ENCODE results near the gene CFP. TPM values are rescaled to one million over a fixed set of nuclear protein-coding genes. Genes with fewer than 3 reads are reported as not detected.
"Not testable (repeated sequence)": the region's sequence is repeated elsewhere in the genome, so short reads cannot be mapped to it uniquely, and the experiment has no call there.

The CFP gene
- total RNA-seq, result 0.23 TPM in 1 of 2 replicates, not detected in the other
- polyA plus RNA-seq, result 0.17 and 0.58 TPM in 2 replicates

GRCh38 chrX:47629419-47630200 lies at the start of gene CFP:
TSS of gene CFP (minus strand) at chrX:47629930. CDS start at chrX:47629844, 86 bp downstream.
- Histone ChIP-seq H3K4me2 (no peak within 1 kb of the TSS), H3K79me2 (no peaks in the 10 kb centered on the region), H4K20me1 (ENCODE audit: insufficient read depth, poor library complexity, severe bottlenecking) (no peaks in the 10 kb centered on the region), H3K4me3 (no peak within 1 kb of the TSS), H3K4me1 (ENCODE audit: insufficient read depth) (no peaks in the 10 kb centered on the region), H3K27ac (no peak within 1 kb of the TSS), H3K27me3 (no peaks in the 10 kb centered on the region), H3K9me2 (replicated peaks; ENCODE audit: insufficient read depth) (no peaks in the 10 kb centered on the region), H3K9me3 (ENCODE audit: low read depth) (no peaks in the 10 kb centered on the region), H2AFZ (no peak within 1 kb of the TSS), H3K36me3 (replicated peaks; ENCODE audit: insufficient read depth, low read depth) (no peaks in the 10 kb centered on the region)
- 76% methylated on average over 13 of the region's 14 CpGs for WGBS (ENCODE audit: low lambda C conversion rate, missing lambda C conversion rate)
- no peak for DNase-seq (ENCODE audit: low spot score)
- no peak for TF ChIP-seq EZH2phosphoT487 (IDR thresholded peaks at IDR 0.05; ENCODE audit: low read depth, severe bottlenecking, unreplicated experiment)
- no peak for TF ChIP-seq CTCF (IDR thresholded peaks at IDR 0.05; ENCODE audit: poor library complexity)
- no peak for TF ChIP-seq EZH2 (IDR thresholded peaks at IDR 0.05; ENCODE audit: borderline replicate concordance)

GRCh38 chrX:47675959-47676859 lies 46.5 kb upstream of the CFP start:
- not testable (repeated sequence) for H3K4me3 ChIP-seq; H3K4me1 ChIP-seq (ENCODE audit: insufficient read depth); H3K36me3 ChIP-seq (replicated peaks; ENCODE audit: insufficient read depth, low read depth); H3K9me2 ChIP-seq (replicated peaks; ENCODE audit: insufficient read depth); H3K9me3 ChIP-seq (ENCODE audit: low read depth); H3K4me2 ChIP-seq; H3K79me2 ChIP-seq; H2AFZ ChIP-seq; H3K27me3 ChIP-seq; DNase-seq (ENCODE audit: low spot score); H3K27ac ChIP-seq; H4K20me1 ChIP-seq (ENCODE audit: insufficient read depth, poor library complexity, severe bottlenecking)
- WGBS (ENCODE audit: low lambda C conversion rate, missing lambda C conversion rate), result 59% methylated on average over 7 of the region's 7 CpGs

GRCh38 chrX:47674776-47675175 lies 45.0 kb upstream of the CFP start:
- DNase-seq (ENCODE audit: low spot score), result no peak
- no peaks in the 10 kb centered on the region for H3K27me3 ChIP-seq
- TF ChIP-seq EZH2 (IDR thresholded peaks at IDR 0.05; ENCODE audit: borderline replicate concordance) (no peak), EZH2phosphoT487 (IDR thresholded peaks at IDR 0.05; ENCODE audit: low read depth, severe bottlenecking, unreplicated experiment) (no peak), CTCF (IDR thresholded peaks at IDR 0.05; ENCODE audit: poor library complexity) (no peak)
- H3K4me2 ChIP-seq, result no peak overlapping the region
- H3K4me3 ChIP-seq, result no peak overlapping the region
- H3K36me3 ChIP-seq (replicated peaks; ENCODE audit: insufficient read depth, low read depth), result no peaks in the 10 kb centered on the region
- H2AFZ ChIP-seq, result no peak overlapping the region
- no peak overlapping the region for H3K27ac ChIP-seq
- H4K20me1 ChIP-seq (ENCODE audit: insufficient read depth, poor library complexity, severe bottlenecking), result no peaks in the 10 kb centered on the region
- H3K4me1 ChIP-seq (ENCODE audit: insufficient read depth), result no peaks in the 10 kb centered on the region
- no peaks in the 10 kb centered on the region for H3K9me2 ChIP-seq (replicated peaks; ENCODE audit: insufficient read depth)
- 75% methylated on average over 5 of the region's 5 CpGs for WGBS (ENCODE audit: low lambda C conversion rate, missing lambda C conversion rate)
- H3K9me3 ChIP-seq (ENCODE audit: low read depth), result no peaks in the 10 kb centered on the region
- no peaks in the 10 kb centered on the region for H3K79me2 ChIP-seq

- WGBS (ENCODE audit: low lambda C conversion rate, missing lambda C conversion rate), result 75% methylated on average over 4 of the region's 4 CpGs
- not testable (repeated sequence) for H3K79me2 ChIP-seq
Observed at GRCh38 chrX:47665797-47666196, 36.1 kb upstream of the CFP start.

More at GRCh38 chrX:47665797-47666196, 36.1 kb upstream of the CFP start:
- H3K4me2 ChIP-seq; H3K36me3 ChIP-seq (replicated peaks; ENCODE audit: insufficient read depth, low read depth); H3K9me3 ChIP-seq (ENCODE audit: low read depth); H2AFZ ChIP-seq; H4K20me1 ChIP-seq (ENCODE audit: insufficient read depth, poor library complexity, severe bottlenecking); H3K27me3 ChIP-seq; H3K4me3 ChIP-seq; H3K27ac ChIP-seq; H3K4me1 ChIP-seq (ENCODE audit: insufficient read depth); DNase-seq (ENCODE audit: low spot score); H3K9me2 ChIP-seq (replicated peaks; ENCODE audit: insufficient read depth): not testable (repeated sequence)

All from hepatocyte (in vitro differentiated cells).